HL-60 (cell line): Measurements from ENCODE around the gene GJB2.

ENCODE experiments used
- CTCF ChIP-seq: IDR thresholded peaks from one replicate; pipeline ENCODE4 v1.5.1; 2011; ENCODE audit warnings: low read length, control low read depth, inconsistent platforms; ENCODE audit not compliant: insufficient read depth
- GABPA ChIP-seq: IDR thresholded peaks from 2 replicates; pipeline ENCODE4 v1.6.1; 2012; ENCODE audit warnings: low read depth
- POLR2AphosphoS5 ChIP-seq: IDR thresholded peaks from 2 replicates; pipeline ENCODE4 v1.6.1; 2012; ENCODE audit warnings: low read depth
- REST ChIP-seq: IDR thresholded peaks from 2 replicates; pipeline ENCODE4 v1.6.1; 2012; ENCODE audit warnings: low read depth; ENCODE audit not compliant: insufficient replicate concordance
- SPI1 ChIP-seq: IDR thresholded peaks from 2 replicates; pipeline ENCODE4 v1.6.1; 2012; ENCODE audit warnings: low read depth, mild to moderate bottlenecking, borderline replicate concordance

- TF ChIP-seq CTCF: no peak
- TF ChIP-seq POLR2AphosphoS5: no peak
- no peak for TF ChIP-seq SPI1
- no peak for TF ChIP-seq REST
- TF ChIP-seq GABPA: no peak
These were observed 14.6 kb downstream of the GJB2 start for GRCh38 chr13:20178156-20178555.
